Suprapubic skin (tissue), 4 donors: ENCODE results near the gene TRPV2. TPM values are rescaled to one million over a fixed set of nuclear protein-coding genes. Genes with fewer than 3 reads are reported as not detected.
"Not testable (repeated sequence)": the region's sequence is repeated elsewhere in the genome, so short reads cannot be mapped to it uniquely, and the experiment has no call there.

Source experiments
- DNase-seq, 2 donors: peaks; one replicate each; pipeline ENCODE4 v3.0.0-alpha.2; 2019; ENCODE audit warnings: low spot score in 2 of 2
- H3K27ac ChIP-seq: fragments of 200-600 bp; sonication (generic); one replicate; pipeline ENCODE4 v1.5.1; 2019
- H3K27me3 ChIP-seq: fragments of 200-600 bp; sonication (generic); one replicate; pipeline ENCODE4 v1.5.1; 2019
- H3K36me3 ChIP-seq: fragments of 200-600 bp; sonication (generic); one replicate; pipeline ENCODE4 v1.5.1; 2019
- H3K4me1 ChIP-seq: fragments of 200-600 bp; sonication (generic); one replicate; pipeline ENCODE4 v1.5.1; 2019
- H3K4me3 ChIP-seq: fragments of 200-600 bp; sonication (generic); one replicate; pipeline ENCODE4 v1.5.1; 2019; ENCODE audit warnings: mild to moderate bottlenecking
- H3K9me3 ChIP-seq: fragments of 200-600 bp; sonication (generic); one replicate; pipeline ENCODE4 v1.5.1; 2019
- CTCF ChIP-seq, 2 donors: fragments of 200-600 bp in 1 of 2; fragments of 450-650 bp in 1 of 2; sonication (generic) in 1 of 2; IDR thresholded peaks; one replicate each; pipeline ENCODE4 v1.5.1; 2016 to 2019; ENCODE audit warnings: antibody characterized with exemption in 2 of 2, mild to moderate bottlenecking in 1 of 2, moderate library complexity in 1 of 2
- EP300 ChIP-seq: sonication (generic); formaldehyde crosslinking; IDR thresholded peaks from one replicate; pipeline ENCODE4 v1.6.1; 2017; ENCODE audit warnings: antibody characterized with exemption
- POLR2A ChIP-seq, 2 donors: fragments of 450-650 bp; IDR thresholded peaks; one replicate each; pipeline ENCODE4 v1.6.1; 2017; ENCODE audit warnings: antibody characterized with exemption in 2 of 2, mild to moderate bottlenecking in 2 of 2, moderate library complexity in 2 of 2
- POLR2AphosphoS5 ChIP-seq, 3 donors: sonication (generic); formaldehyde crosslinking; IDR thresholded peaks; one replicate each; pipeline ENCODE4 v1.6.1; 2017; ENCODE audit warnings: antibody characterized with exemption in 3 of 3
- WGBS: methylation state at CpG from one replicate; pipeline ENCODE4 v1.1.5; 2018; 5-methylcytosine and 5-hydroxymethylcytosine counted together
- total RNA-seq, 4 donors: library from RNA; depleted of rRNA; stranded (reverse); fragments of >200 nt; gene quantifications; one replicate each; pipeline ENCODE4 v1.1.0, GENCODE V29; 2016

Gene TRPV2
- total RNA-seq, 4 donors from 2014 or later: 3.0 to 13.9 (median 7.9) TPM

- H3K9me3 ChIP-seq: no peaks in the 10 kb centered on the region
- no peak overlapping the region for H3K27ac ChIP-seq
- H3K36me3 ChIP-seq: peaks cover 19% of the 10 kb centered on the region
- TF ChIP-seq CTCF (IDR thresholded peaks at IDR 0.05) (no peak), POLR2A (IDR thresholded peaks at IDR 0.05) (no peak), POLR2AphosphoS5 (IDR thresholded peaks at IDR 0.05) (no peak), EP300 (no peak)
- no peak for DNase-seq
- H3K4me3 ChIP-seq: peak overlapping the region; percentile 80
- WGBS: 77% methylated on average over 5 of the region's 5 CpGs
- H3K4me1 ChIP-seq: peaks cover 55% of the 10 kb centered on the region
- H3K27me3 ChIP-seq: no peaks in the 10 kb centered on the region
Measured at GRCh38 chr17:16383772-16384287, 31.5 kb upstream of the TRPV2 start.

GRCh38 chr17:16384557-16384956 lies 30.8 kb upstream of the TRPV2 start:
- no peaks in the 10 kb centered on the region for H3K27me3 ChIP-seq
- peaks cover 19% of the 10 kb centered on the region for H3K36me3 ChIP-seq
- H3K4me1 ChIP-seq: peaks cover 48% of the 10 kb centered on the region
- no peak overlapping the region for H3K27ac ChIP-seq
- DNase-seq: no peak
- TF ChIP-seq CTCF (IDR thresholded peaks at IDR 0.05) (no peak), POLR2AphosphoS5 (IDR thresholded peaks at IDR 0.05) (no peak), EP300 (no peak), POLR2A (IDR thresholded peaks at IDR 0.05) (no peak)
- no peak overlapping the region for H3K4me3 ChIP-seq
- WGBS: 68% methylated on average over 5 of the region's 5 CpGs
- no peaks in the 10 kb centered on the region for H3K9me3 ChIP-seq

GRCh38 chr17:16386126-16386507 lies 29.3 kb upstream of the TRPV2 start:
- WGBS: 55% methylated on average over 23 of the region's 23 CpGs
- Histone ChIP-seq H3K4me3 (peak overlapping the region; percentile 41), H3K4me1 (peaks cover 39% of the 10 kb centered on the region), H3K36me3 (peaks cover 19% of the 10 kb centered on the region)
- DNase-seq, H3K27ac ChIP-seq, H3K27me3 ChIP-seq, H3K9me3 ChIP-seq: not testable (repeated sequence)

- H3K27ac ChIP-seq: no peak overlapping the region
- peaks cover 8% of the 10 kb centered on the region for H3K4me1 ChIP-seq
- no peak for DNase-seq
- no peak for TF ChIP-seq POLR2AphosphoS5 (IDR thresholded peaks at IDR 0.05)
- TF ChIP-seq POLR2A (IDR thresholded peaks at IDR 0.05): no peak
- TF ChIP-seq EP300: no peak
- no peak for TF ChIP-seq CTCF (IDR thresholded peaks at IDR 0.05)
- H3K4me3 ChIP-seq: no peak overlapping the region
- H3K27me3 ChIP-seq: no peaks in the 10 kb centered on the region
- no peaks in the 10 kb centered on the region for H3K9me3 ChIP-seq
- 96% methylated on average over 12 of the region's 13 CpGs for WGBS
- H3K36me3 ChIP-seq: no peaks in the 10 kb centered on the region
Measured at GRCh38 chr17:16391451-16391850, 23.9 kb upstream of the TRPV2 start.

GRCh38 chr17:16392491-16392890 lies 22.9 kb upstream of the TRPV2 start:
- H3K36me3 ChIP-seq, DNase-seq, H3K27me3 ChIP-seq, H3K4me3 ChIP-seq, H3K9me3 ChIP-seq, H3K4me1 ChIP-seq, H3K27ac ChIP-seq: not testable (repeated sequence)
- 90% methylated on average over 11 of the region's 11 CpGs for WGBS

- H3K36me3 ChIP-seq, DNase-seq, H3K27ac ChIP-seq, H3K4me3 ChIP-seq, H3K9me3 ChIP-seq, H3K4me1 ChIP-seq, H3K27me3 ChIP-seq: not testable (repeated sequence)
- 74% methylated on average over 4 of the region's 4 CpGs for WGBS
Measured at GRCh38 chr17:16395887-16396286, 19.5 kb upstream of the TRPV2 start.

- not testable (repeated sequence) for DNase-seq, H3K36me3 ChIP-seq, H3K4me3 ChIP-seq, H3K27me3 ChIP-seq, H3K27ac ChIP-seq, H3K4me1 ChIP-seq, H3K9me3 ChIP-seq
- WGBS: 84% methylated on average over 2 of the region's 2 CpGs
Measured at GRCh38 chr17:16396693-16397092, 18.7 kb upstream of the TRPV2 start.
